HL-60 (cell line): Measurements from ENCODE around the gene ESRRA.

Experiments
- DNase-seq, 2 experiments: peaks; one replicate each; pipeline ENCODE4 v3.0.0-alpha.2; 2010 to 2020; ENCODE audit warnings: low read depth in 1 of 2, low spot score in 1 of 2
- H3K27ac ChIP-seq: fragments of 250-450 bp; sonication (Bioruptor Pico); replicated peaks from 2 replicates; pipeline ENCODE4 v1.5.1; 2020; ENCODE audit warnings: mild to moderate bottlenecking, moderate library complexity
- H3K27me3 ChIP-seq: fragments of 250-450 bp; sonication (Bioruptor Pico); 2 replicates; pipeline ENCODE4 v1.5.1; 2021; ENCODE audit warnings: mild to moderate bottlenecking, moderate library complexity; ENCODE audit not compliant: insufficient read depth, poor library complexity, severe bottlenecking
- H3K4me3 ChIP-seq: replicated peaks from 2 replicates; pipeline ENCODE4 v1.5.1; 2011; ENCODE audit warnings: mild to moderate bottlenecking, control low read depth, low read length; ENCODE audit not compliant: insufficient read depth
- CTCF ChIP-seq: IDR thresholded peaks from one replicate; pipeline ENCODE4 v1.5.1; 2011; ENCODE audit warnings: low read length, control low read depth, inconsistent platforms; ENCODE audit not compliant: insufficient read depth
- GABPA ChIP-seq: IDR thresholded peaks from 2 replicates; pipeline ENCODE4 v1.6.1; 2012; ENCODE audit warnings: low read depth
- POLR2AphosphoS5 ChIP-seq: IDR thresholded peaks from 2 replicates; pipeline ENCODE4 v1.6.1; 2012; ENCODE audit warnings: low read depth
- REST ChIP-seq: IDR thresholded peaks from 2 replicates; pipeline ENCODE4 v1.6.1; 2012; ENCODE audit warnings: low read depth; ENCODE audit not compliant: insufficient replicate concordance
- SPI1 ChIP-seq: IDR thresholded peaks from 2 replicates; pipeline ENCODE4 v1.6.1; 2012; ENCODE audit warnings: low read depth, mild to moderate bottlenecking, borderline replicate concordance

Gene ESRRA

GRCh38 chr11:64341429-64341828 lies 36.1 kb downstream of the ESRRA start:
- Histone ChIP-seq H3K27me3 (no peaks in the 10 kb centered on the region), H3K4me3 (peak overlapping the region; percentile 47), H3K27ac (peak overlapping the region; percentile 88)
- DNase-seq = no peak
- TF ChIP-seq REST = no peak
- TF ChIP-seq GABPA = no peak
- TF ChIP-seq POLR2AphosphoS5 = no peak
- TF ChIP-seq SPI1 = no peak
- TF ChIP-seq CTCF = no peak

GRCh38 chr11:64341851-64342791 lies 36.8 kb downstream of the ESRRA start:
- Histone ChIP-seq H3K27me3 (no peaks in the 10 kb centered on the region), H3K27ac (peak overlapping the region; percentile 88), H3K4me3 (peak overlapping the region; percentile 47)
- peak; percentile 94 to 95 for DNase-seq
- TF ChIP-seq POLR2AphosphoS5 (peak; percentile 56), CTCF (no peak), SPI1 (no peak), GABPA (no peak), REST (no peak)

GRCh38 chr11:64342869-64343745 lies 37.8 kb downstream of the ESRRA start:
- no peaks in the 10 kb centered on the region for H3K27me3 ChIP-seq
- peak overlapping the region; percentile 26 for H3K4me3 ChIP-seq
- DNase-seq = no peak
- H3K27ac ChIP-seq = no peak overlapping the region
- no peak for TF ChIP-seq CTCF
- no peak for TF ChIP-seq POLR2AphosphoS5
- no peak for TF ChIP-seq GABPA
- no peak for TF ChIP-seq SPI1
- no peak for TF ChIP-seq REST
